ENCODE results near the gene HSDL2.

HSDL2 gene

DNA sequence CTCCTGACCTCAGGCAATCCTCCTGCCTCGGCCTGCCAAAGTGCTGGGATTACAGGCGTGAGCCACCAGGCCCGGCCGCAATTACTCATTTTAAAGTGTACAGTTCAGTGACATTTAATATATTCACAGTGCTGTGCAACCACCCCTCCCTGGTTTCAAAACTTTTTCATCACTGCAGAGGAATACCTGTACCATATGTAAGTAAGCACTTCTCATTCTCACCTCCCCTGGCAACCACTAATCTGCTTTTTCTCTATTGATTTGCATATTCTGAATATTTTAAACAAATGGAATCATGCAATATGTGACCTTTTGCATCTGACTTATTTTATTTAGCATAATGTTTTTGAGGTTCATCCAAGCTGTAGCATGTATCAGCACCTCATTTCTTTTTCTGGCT lies 85.4 kb downstream of the HSDL2 start:
- DNase-seq: no peak

DNA sequence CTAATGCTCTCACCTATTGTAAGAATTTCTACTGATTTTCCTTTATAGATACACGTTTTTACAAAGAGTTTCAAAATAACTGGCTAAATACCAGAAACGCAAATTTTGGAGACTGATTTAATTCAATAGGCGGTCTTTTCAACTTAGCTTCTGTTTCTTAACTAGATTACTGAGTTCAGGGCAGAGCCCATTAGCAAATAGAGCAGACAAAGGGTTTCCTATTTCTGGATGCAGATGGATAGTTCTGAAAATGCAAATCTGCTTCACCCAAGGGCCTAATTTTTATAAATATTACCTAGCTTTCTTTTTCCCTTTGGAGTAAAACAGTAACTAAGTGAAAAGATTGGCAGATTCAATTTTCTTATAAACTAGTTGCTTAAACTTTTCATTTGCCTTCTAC lies 93.1 kb downstream of the HSDL2 start:
- DNase-seq: no peak

DNA sequence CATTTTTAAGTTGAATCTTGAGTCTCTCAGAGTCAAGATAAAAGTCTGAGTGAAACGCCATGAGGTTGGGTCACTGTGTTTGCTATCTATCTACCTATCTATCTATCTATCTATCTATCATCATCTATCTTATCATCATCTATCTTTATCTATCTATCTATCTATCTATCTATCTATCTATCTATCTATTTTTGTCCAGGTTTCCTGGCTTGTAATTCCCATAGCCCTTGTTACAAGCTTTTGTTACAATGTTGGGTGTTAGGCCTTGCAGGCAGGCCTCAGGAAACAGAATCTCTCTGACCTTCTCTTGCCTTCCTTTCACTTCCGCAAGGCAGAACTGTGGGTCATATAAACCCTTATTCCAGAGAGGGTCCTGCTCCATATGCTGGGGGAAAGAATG lies 94.1 kb downstream of the HSDL2 start:
- no peak for DNase-seq

- DNase-seq: no peak
These were observed 95.4 kb downstream of the HSDL2 start for GRCh38 chr9:112475318-112475717.

DNA sequence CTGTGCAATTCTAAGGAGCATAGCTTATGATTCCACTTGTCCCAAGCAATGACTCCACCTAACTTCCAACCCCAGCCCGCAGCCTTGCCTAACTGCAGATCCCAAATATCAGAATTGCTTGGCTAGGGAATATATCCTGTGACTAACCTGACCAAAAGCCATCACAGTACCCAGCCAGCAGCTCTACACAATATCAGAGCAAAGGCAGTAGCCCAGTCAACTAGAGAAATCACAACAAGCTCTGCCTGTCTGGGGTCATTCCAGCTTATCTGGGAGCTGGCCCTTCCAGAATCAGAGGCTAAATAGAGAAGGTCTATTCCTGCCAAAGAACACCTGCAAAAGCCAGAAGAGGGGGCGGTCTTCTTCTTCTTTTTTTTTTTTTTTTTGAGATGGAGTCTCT lies 97.4 kb downstream of the HSDL2 start:
- DNase-seq: no peak

DNA sequence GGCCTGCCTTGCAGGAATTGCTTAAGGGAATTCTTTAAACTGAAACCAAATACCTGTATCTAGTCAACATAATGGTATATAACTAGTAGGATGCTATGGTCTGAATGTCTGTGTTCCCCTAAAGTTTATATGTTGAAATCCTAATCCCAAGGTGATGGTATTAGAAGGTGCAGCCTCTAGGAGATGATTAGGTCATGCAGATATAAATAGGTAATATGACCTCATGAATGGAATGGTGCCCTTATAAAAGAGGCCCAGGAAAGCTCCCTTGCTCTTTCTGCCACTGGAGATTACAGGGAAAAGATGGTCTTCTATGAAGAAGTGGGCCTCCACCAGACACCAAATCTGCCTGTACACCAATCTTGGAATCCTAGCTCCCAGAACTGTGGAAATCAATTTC lies 99.3 kb downstream of the HSDL2 start:
- DNase-seq: no peak

GRCh38 chr9:112484607-112485006 lies 104.7 kb downstream of the HSDL2 start:
- DNase-seq: no peak

- no peak for DNase-seq
These were observed 105.7 kb downstream of the HSDL2 start for GRCh38 chr9:112485574-112485973.

GRCh38 chr9:112486221-112487007 lies 106.5 kb downstream of the HSDL2 start, which contains the start of gene KIAA1958:
TSS of gene KIAA1958 (plus strand) at chr9:112486827. CDS start at chr9:112574081, 87,254 bp downstream.
- peak; percentile 72 for DNase-seq

DNA sequence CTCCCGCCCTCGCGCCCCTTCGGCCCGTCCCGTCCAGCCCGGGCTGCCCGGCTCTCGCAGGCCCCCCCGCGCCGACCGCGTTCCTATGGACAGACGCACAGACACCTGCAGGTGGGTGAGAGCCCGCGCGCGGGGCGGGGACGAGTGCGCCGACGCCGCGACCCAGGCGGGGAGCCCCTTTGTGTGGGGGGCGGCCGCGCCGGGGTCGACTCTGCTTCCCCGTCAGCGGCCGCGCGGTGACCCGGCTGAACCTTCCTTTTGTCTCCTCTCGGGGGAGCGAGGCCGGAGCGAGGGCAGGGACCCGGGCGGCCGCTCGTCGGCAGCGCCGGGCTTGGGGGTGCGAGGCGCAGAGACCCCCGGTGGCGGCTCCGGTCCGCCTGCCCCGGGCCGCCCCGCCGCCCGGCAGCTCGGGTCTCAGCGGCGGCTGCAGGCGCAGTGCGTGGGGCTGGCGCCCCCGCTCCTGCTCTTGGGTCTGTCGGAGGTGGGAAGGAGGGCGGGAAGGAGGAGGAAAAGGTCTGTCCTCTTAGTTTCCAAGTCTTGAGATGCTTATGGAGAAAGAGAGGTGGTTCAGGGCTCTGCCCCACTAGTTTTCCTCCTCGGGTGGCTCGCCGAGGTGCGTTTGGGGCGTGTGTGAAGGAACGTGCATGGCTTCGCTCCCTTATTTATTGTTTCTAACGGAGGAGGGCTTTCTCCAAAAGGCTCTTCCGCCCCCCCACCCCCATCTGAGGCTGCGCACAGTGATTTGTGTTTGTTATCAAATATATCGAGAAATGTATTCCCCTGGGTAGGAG lies 107.3 kb downstream of the HSDL2 start:
- no peak for DNase-seq

DNA sequence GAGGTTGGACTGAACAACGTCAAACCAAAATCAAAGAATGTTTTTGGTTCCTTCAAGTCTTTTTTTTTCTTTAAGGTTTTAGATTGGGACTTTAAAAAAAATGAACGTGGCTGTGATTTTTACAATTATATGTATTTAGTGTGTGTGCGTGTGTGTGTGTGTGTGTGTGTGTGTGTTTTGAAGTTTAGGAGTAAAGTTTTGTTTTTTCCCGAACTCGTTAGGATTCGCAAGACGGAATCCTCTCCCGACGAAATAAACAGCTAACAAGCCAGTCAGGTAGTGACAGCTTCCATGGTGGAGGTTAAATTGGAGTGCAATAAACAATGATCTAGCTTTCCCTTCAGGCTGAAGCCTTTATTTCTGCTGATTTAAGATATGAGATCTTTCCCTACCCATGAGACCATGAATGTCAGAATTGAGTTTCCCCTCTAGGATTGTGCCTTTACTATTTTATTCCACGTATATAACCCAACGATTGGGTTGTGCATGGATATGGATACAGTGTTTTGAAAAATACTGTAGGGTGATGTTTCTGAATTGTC lies 108.0 kb downstream of the HSDL2 start:
- DNase-seq: peak; percentile 11

DNA sequence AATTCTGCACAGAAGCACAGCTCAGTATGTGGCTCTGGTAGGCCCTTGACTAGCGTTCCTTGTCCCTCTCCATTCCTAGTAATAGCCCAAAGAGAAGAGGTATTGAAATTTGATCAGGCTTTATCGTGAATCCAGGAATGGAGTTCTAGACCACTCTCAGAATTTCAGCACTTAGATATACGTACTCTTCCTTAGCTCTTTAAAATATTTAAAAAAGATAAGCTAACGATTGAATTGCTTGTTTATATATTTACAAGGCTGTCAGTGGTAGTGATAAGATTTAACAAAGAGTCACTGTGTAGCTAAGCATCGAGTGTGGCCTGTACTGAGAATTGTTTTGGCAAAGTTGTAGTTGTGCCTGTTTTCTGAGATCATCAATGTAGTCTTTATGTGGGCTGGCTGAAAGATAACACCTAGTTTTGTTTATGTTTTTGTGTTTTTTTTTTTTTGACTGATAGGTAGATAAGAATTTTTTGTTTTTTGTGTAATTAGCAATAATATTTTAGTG lies 109.2 kb downstream of the HSDL2 start:
- no peak for DNase-seq

DNA sequence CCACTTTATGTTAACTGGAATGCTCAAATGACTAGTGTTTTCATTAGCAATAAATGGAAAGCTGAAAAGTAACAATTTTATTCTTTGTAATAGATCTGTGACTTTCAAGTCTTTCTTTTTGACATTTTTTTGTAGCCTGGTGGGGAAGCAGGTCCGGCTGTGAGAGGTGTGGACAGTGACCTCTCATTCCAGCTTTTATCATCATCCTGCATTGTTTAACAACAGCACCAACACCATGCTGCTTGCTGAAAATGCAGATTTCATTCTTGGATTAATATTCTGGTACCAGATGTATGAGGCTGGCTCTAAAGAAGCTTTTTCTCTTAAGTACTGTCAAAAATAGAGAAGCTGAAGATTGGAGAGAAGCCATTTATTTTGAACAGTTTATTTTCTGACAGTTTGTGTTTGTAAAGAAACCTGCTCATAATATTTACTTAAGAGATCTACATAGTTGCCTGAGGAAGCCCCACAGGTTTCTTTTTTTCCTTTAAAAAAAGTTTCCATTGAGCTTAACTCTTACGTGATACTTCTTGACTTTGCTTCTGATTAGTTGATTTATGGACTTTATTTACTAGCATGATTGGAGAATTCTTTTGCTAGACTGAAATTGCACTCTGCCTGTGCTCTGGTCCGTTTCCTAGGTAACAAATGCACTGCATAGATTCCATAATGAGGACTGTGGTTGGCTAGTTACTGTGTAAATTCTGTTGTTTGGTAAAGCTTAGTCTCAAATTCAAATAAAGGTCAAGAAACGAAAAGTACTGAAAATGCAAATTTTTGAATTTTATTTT lies 110.2 kb downstream of the HSDL2 start:
- DNase-seq: no peak

DNA sequence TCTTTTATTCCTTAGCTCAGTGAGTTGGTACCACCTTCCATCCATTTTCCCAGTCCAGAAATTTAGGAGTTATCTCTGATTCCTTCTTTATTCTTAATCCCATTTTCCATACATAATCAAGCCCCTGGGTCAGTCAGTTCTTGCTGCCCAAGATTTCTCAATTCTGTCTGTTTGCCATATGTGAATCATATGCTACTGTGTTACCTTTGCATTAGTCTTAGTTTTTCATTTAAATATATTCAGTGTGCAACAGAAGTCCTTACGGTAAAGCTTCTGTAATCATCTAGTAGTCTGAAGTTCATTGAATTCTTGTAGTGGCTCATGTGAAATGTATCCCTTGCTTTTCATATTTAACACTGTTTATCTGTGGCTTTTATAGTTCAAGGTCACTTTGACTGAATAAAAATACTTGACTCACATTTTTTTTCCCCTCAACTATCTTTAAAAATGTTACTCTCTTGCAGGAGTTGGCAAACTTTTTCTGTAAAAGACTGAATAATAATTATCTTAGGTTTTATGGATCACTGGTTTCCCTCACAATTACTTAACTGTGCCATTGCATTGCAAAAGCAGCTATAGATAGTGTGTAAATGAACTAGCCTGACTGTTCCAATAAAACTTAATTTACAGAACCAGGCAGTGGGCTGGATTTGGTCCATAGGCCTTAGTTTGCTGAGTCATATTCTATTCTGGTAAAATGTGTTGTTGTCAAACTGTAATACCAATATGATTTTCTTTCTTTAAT lies 113.7 kb downstream of the HSDL2 start:
- DNase-seq: no peak

DNA sequence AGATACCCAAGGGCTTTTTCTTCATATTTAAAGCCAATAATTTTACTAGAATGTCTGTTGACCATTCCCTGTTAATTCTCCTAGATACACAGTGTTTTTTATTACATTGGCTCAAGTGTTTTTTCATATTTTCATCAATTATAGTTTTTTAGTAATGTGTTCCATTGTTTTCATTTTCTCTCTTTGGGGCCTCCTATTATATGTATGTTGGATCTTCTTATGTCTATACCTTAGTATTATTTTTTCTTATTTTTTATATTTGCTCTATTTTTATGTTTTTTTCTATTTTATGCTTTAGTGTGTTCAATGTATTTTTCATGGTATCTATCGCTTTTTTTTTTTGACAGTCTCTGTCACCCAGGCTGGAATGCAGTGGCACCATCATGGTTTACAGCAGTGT lies 114.2 kb downstream of the HSDL2 start:
- DNase-seq: no peak

- DNase-seq: no peak
These were observed 115.7 kb downstream of the HSDL2 start for GRCh38 chr9:112495614-112496013.

DNA sequence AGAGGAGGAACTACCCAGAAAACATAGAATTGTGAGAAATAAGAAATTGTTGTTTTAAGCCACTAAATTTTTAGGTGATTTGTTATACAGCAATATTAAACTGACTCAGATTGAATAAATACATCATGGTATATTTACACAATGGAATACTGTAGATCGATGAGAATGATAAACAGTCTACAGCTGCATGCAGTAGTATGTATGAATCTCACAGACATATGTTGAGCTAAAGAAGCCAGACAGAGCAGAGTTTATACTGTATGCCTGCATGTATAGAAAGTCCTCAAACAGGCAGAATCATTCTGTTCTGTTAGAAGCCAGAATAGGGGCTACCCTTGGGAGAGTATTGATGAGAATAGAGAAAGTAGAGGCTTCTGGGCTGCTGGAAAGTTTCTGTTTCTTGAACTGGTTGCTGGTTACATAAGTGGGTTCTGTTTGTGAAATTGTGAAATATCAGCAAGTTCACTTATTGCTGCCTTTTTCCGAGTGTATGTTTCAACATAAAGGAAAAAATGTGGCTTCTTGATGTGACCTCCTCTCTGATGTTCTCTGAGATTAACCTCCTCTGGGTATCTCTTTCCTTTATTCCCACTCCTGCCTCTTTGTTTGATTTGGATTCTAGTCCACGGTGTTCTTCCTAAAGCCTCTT lies 116.3 kb downstream of the HSDL2 start:
- no peak for DNase-seq

- DNase-seq: no peak
These were observed 120.9 kb downstream of the HSDL2 start for GRCh38 chr9:112500842-112501241.

DNA sequence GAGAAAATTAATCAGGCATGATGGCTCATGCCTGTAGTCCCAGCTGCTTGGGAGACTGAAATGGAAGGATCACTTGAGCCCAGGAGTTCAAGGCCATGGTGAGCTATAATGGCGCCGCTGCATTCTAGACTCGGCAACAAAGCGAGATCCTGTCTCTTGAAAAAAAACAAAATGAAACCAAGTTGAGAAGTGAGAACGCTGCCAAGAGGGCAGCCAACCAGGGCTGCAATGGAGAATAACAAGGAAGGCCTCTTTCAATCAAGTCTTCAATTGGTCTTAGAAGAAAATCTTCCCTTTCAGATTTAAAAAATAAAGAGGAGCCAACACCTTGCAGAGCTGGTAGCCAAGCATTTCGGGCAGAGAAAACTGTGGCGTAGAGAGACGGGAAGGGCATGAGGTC lies 121.4 kb downstream of the HSDL2 start:
- no peak for DNase-seq

- DNase-seq: no peak
These were observed 122.5 kb downstream of the HSDL2 start for GRCh38 chr9:112502175-112502946.

GRCh38 chr9:112503170-112503569 lies 123.3 kb downstream of the HSDL2 start:
- no peak for DNase-seq
